HCT116 (cell line): ENCODE measurements around the gene PRPS1. TPM values are rescaled to one million over a fixed set of nuclear protein-coding genes. Genes with fewer than 3 reads are reported as not detected.

Experiments
- ATAC-seq: fragments of 200-7000 bp; cut with Tn5 transposase; 2 replicates; pipeline ENCODE4 v1.9.1; 2020; ENCODE audit warnings: mild to moderate bottlenecking, moderate library complexity
- BruUV-seq: library from RNA; stranded (reverse); fragments of 400-500 nt; replicated peaks from 2 replicates; lab custom pipeline; 2021; lab: Mats Ljungman, UMichigan
- CTCF ChIA-PET: fragments of 300-600 bp; sonication (Branson Sonifier 250); formaldehyde crosslinking; loops from one replicate; lab custom pipeline; 2021; ENCODE audit warnings: antibody characterized with exemption; lab: Charles Lee
- POLR2A ChIA-PET: fragments of 300-600, 350-600 bp; sonication (Branson Sonifier 250); formaldehyde crosslinking; loops from one replicate; lab custom pipeline; 2021; ENCODE audit warnings: antibody characterized with exemption; lab: Charles Lee
- RAD21 ChIA-PET, 2 experiments: fragments of 300-600 bp; sonication (Branson Sonifier 250); formaldehyde crosslinking; loops; one replicate each; lab custom pipeline; 2023; ENCODE audit warnings: low total read pairs in 2 of 2; ENCODE audit not compliant: uncharacterized antibody in 2 of 2, unreplicated experiment in 2 of 2, low non-redundant PET in 1 of 2; lab: Charles Lee
- DNase-seq: peaks from one replicate; pipeline ENCODE4 v3.0.0-alpha.2; 2010; ENCODE audit warnings: low read depth, low spot score
- H2AFZ ChIP-seq: fragments of 200-600 bp; shearing (Covaris generic), sonication (generic); 2 replicates; pipeline ENCODE4 v1.6.1; 2017; ENCODE audit warnings: low read depth, mixed run types, mixed read lengths, antibody characterized with exemption, low read length; ENCODE audit not compliant: poor library complexity, severe bottlenecking
- H3K27ac ChIP-seq: 2 replicates; pipeline ENCODE4 v1.5.1; 2012; ENCODE audit warnings: low read depth, low read length
- H3K27me3 ChIP-seq: fragments of 200-600 bp; sonication (generic); 2 replicates; pipeline ENCODE4 v1.6.1; 2016; ENCODE audit warnings: mixed run types, low read length, mixed read lengths; ENCODE audit not compliant: insufficient read depth
- H3K36me3 ChIP-seq, 2 experiments: fragments of 200-500 bp in 1 of 2; fragments of 200-600 bp in 1 of 2; sonication (Bioruptor generic) in 1 of 2; sonication (generic) in 1 of 2; 2 replicates each; pipeline versions ENCODE4 v1.5.1 to v1.6.1; 2014 to 2016; ENCODE audit warnings: low read length in 2 of 2, inconsistent platforms in 1 of 2, mixed read lengths in 1 of 2, mixed run types in 1 of 2; ENCODE audit not compliant: insufficient read depth in 2 of 2, control insufficient read depth in 1 of 2
- H3K4me1 ChIP-seq, 2 experiments: fragments of 200-600 bp in 1 of 2; sonication (generic) in 1 of 2; 2 replicates each; pipeline versions ENCODE4 v1.5.1 to v1.6.1; 2012 to 2017; ENCODE audit warnings: low read length in 2 of 2, inconsistent platforms in 1 of 2, mild to moderate bottlenecking in 1 of 2, mixed read lengths in 1 of 2, mixed run types in 1 of 2, moderate library complexity in 1 of 2; ENCODE audit not compliant: insufficient read depth in 2 of 2, control insufficient read depth in 1 of 2
- H3K4me2 ChIP-seq: fragments of 200-600 bp; sonication (generic); 2 replicates; pipeline ENCODE4 v1.6.1; 2017; ENCODE audit warnings: mixed run types, low read length, mixed read lengths
- H3K4me3 ChIP-seq, 2 experiments: fragments of 200-600 bp in 1 of 2; sonication (generic) in 1 of 2; replicated peaks in 1 of 2; 2 replicates each; pipeline ENCODE4 v1.5.1; 2011 to 2016; ENCODE audit warnings: low read length in 2 of 2, control low read depth in 1 of 2, low read depth in 1 of 2, mild to moderate bottlenecking in 1 of 2, mixed read lengths in 1 of 2, mixed run types in 1 of 2
- H3K79me2 ChIP-seq: fragments of 200-600 bp; sonication (generic); 2 replicates; pipeline ENCODE4 v1.6.1; 2017; ENCODE audit warnings: mild to moderate bottlenecking, mixed run types, low read length, moderate library complexity, mixed read lengths; ENCODE audit not compliant: insufficient read depth
- H3K9ac ChIP-seq: fragments of 200-600 bp; sonication (generic); 2 replicates; pipeline ENCODE4 v1.6.1; 2016; ENCODE audit warnings: low read length, mixed read lengths
- H3K9me2 ChIP-seq: fragments of 200-600 bp; sonication (generic), shearing (Covaris generic); 2 replicates; pipeline ENCODE4 v1.6.1; 2017; ENCODE audit warnings: mixed run types, mild to moderate bottlenecking, moderate library complexity; ENCODE audit not compliant: insufficient read depth
- H3K9me3 ChIP-seq, 2 experiments: fragments of 200-500 bp in 1 of 2; fragments of 200-600 bp in 1 of 2; sonication (Bioruptor generic) in 1 of 2; sonication (generic) in 1 of 2; 2 replicates each; pipeline ENCODE4 v1.6.1; 2014 to 2017; ENCODE audit warnings: low read length in 2 of 2, mixed read lengths in 2 of 2, inconsistent platforms in 1 of 2, low read depth in 1 of 2, mild to moderate bottlenecking in 1 of 2, mixed run types in 1 of 2, moderate library complexity in 1 of 2; ENCODE audit not compliant: control insufficient read depth in 1 of 2, insufficient read depth in 1 of 2
- H4K20me1 ChIP-seq: fragments of 200-600 bp; sonication (generic), shearing (Covaris generic); 2 replicates; pipeline ENCODE4 v1.6.1; 2017; ENCODE audit warnings: mixed run types, mild to moderate bottlenecking, moderate library complexity; ENCODE audit not compliant: insufficient read depth
- CEBPB ChIP-seq: IDR thresholded peaks from 2 replicates; pipeline ENCODE4 v1.6.1; 2012; ENCODE audit warnings: low read depth
- EZH2 ChIP-seq: fragments of 200-600 bp; sonication (generic); IDR thresholded peaks from 2 replicates; pipeline ENCODE4 v1.6.1; 2017; ENCODE audit warnings: antibody characterized with exemption, mixed run types
- JUND ChIP-seq: IDR thresholded peaks from 2 replicates; pipeline ENCODE4 v1.6.1; 2012
- SRF ChIP-seq: IDR thresholded peaks from 2 replicates; pipeline ENCODE4 v1.6.1; 2012; ENCODE audit warnings: low read depth
- TCF7L2 ChIP-seq: IDR thresholded peaks from 2 replicates; pipeline ENCODE4 v1.7.0; 2011; ENCODE audit warnings: borderline replicate concordance, inconsistent platforms; ENCODE audit not compliant: insufficient read depth, insufficient read length; ENCODE audit errors: extremely low read depth
- YY1 ChIP-seq: IDR thresholded peaks from 2 replicates; pipeline ENCODE4 v1.6.1; 2011; ENCODE audit warnings: low read length, low read depth, moderate library complexity, mild to moderate bottlenecking; ENCODE audit not compliant: insufficient replicate concordance; ENCODE audit errors: extremely low read depth
- intact Hi-C: fragments of 100-400 bp; cut with micrococcal nuclease; formaldehyde crosslinking; loops from 2 replicates; pipeline ENCODE4 v1.10.0; 2022
- total RNA-seq: library from RNA; stranded (reverse); gene quantifications from one replicate; pipeline ENCODE4 v1.2.1, GENCODE V29; 2021; ENCODE audit not compliant: unreplicated experiment
- TF ChIP-seq, protein P1 (sequence below): IDR thresholded peaks from 2 replicates; pipeline ENCODE4 v1.6.1; 2012; ENCODE audit warnings: low read depth
- TF ChIP-seq, protein P2 (sequence below): IDR thresholded peaks from 2 replicates; pipeline ENCODE4 v1.6.1; 2011; ENCODE audit warnings: mild to moderate bottlenecking, low read length, moderate library complexity; ENCODE audit not compliant: insufficient replicate concordance; ENCODE audit errors: extremely low read depth
- TF ChIP-seq, protein P3 (sequence below): IDR thresholded peaks from 2 replicates; pipeline ENCODE4 v1.6.1; 2012

PRPS1 gene
- total RNA-seq, 1 experiment from 2014 or later = 62.6 TPM

DNA sequence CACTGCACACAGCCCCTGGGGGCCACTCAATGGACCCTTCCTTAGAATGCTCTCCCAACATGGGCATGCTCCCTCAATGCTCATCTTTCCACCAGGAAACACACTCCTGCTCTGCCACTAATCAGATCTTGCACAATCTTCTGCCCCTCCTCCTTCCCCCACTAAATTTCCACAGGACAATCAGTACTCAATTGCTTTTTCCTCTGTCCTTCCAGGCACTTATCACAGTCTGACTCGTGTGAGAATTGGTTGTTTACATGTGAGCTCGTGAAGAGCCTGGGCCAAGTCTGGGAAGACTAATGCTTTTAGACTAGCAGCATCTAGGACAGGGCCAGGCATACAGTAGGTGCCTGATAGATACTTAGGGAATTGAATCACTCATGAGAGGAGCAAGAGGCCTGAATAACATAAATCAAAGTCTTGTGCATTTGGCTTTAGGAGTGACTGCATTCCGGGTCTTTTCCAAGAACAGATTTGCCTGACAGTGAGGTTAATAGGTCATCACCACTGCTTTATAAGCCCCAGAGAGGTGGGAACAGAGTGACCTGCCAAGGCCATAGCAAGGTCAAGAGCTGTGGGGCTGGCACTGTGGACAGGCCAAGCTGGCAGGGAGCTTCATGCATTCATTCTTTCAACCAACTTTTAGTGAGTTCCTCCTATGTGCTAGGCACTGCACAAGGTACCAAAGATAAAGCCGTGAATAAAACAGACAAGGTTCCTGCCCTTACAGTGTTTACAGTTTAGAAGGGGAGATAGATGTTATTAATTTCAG lies 55.0 kb downstream of the PRPS1 start:
- intact Hi-C loops = no loop called here
- DNase-seq = no peak
- ATAC-seq = no peak
- Histone ChIP-seq H3K79me2 (no peaks in the 10 kb centered on the region), H4K20me1 (no peaks in the 10 kb centered on the region), H3K9me3 (no peaks in the 10 kb centered on the region), H3K4me2 (no peak overlapping the region), H3K4me3 (no peak overlapping the region), H3K9me2 (no peaks in the 10 kb centered on the region), H3K36me3 (no peaks in the 10 kb centered on the region), H3K27me3 (no peaks in the 10 kb centered on the region)
- ChIA-PET POLR2A (interaction anchor here (0.6 kb wide), 1 partner anchor 10 kb away, joined by 3 read pairs; no protein-coding TSS in a partner anchor), CTCF (no interaction called here)
- TF ChIP-seq JUND = no peak
- TF ChIP-seq TCF7L2 = no peak
- TF ChIP-seq YY1 = no peak
- no peak for TF ChIP-seq CEBPB
- TF ChIP-seq, protein P1, sequence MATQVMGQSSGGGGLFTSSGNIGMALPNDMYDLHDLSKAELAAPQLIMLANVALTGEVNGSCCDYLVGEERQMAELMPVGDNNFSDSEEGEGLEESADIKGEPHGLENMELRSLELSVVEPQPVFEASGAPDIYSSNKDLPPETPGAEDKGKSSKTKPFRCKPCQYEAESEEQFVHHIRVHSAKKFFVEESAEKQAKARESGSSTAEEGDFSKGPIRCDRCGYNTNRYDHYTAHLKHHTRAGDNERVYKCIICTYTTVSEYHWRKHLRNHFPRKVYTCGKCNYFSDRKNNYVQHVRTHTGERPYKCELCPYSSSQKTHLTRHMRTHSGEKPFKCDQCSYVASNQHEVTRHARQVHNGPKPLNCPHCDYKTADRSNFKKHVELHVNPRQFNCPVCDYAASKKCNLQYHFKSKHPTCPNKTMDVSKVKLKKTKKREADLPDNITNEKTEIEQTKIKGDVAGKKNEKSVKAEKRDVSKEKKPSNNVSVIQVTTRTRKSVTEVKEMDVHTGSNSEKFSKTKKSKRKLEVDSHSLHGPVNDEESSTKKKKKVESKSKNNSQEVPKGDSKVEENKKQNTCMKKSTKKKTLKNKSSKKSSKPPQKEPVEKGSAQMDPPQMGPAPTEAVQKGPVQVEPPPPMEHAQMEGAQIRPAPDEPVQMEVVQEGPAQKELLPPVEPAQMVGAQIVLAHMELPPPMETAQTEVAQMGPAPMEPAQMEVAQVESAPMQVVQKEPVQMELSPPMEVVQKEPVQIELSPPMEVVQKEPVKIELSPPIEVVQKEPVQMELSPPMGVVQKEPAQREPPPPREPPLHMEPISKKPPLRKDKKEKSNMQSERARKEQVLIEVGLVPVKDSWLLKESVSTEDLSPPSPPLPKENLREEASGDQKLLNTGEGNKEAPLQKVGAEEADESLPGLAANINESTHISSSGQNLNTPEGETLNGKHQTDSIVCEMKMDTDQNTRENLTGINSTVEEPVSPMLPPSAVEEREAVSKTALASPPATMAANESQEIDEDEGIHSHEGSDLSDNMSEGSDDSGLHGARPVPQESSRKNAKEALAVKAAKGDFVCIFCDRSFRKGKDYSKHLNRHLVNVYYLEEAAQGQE = no peak
- TF ChIP-seq, protein P2, sequence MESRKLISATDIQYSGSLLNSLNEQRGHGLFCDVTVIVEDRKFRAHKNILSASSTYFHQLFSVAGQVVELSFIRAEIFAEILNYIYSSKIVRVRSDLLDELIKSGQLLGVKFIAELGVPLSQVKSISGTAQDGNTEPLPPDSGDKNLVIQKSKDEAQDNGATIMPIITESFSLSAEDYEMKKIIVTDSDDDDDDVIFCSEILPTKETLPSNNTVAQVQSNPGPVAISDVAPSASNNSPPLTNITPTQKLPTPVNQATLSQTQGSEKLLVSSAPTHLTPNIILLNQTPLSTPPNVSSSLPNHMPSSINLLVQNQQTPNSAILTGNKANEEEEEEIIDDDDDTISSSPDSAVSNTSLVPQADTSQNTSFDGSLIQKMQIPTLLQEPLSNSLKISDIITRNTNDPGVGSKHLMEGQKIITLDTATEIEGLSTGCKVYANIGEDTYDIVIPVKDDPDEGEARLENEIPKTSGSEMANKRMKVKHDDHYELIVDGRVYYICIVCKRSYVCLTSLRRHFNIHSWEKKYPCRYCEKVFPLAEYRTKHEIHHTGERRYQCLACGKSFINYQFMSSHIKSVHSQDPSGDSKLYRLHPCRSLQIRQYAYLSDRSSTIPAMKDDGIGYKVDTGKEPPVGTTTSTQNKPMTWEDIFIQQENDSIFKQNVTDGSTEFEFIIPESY = no peak
- TF ChIP-seq SRF = no peak
- TF ChIP-seq, protein P3, sequence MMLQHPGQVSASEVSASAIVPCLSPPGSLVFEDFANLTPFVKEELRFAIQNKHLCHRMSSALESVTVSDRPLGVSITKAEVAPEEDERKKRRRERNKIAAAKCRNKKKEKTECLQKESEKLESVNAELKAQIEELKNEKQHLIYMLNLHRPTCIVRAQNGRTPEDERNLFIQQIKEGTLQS = no peak
- TF ChIP-seq EZH2 = no peak
- TF ChIP-seq, all 23 proteins: peak for 0
- H3K27ac ChIP-seq = no peak overlapping the region
- H2AFZ ChIP-seq = no peak overlapping the region
- RAD21 ChIA-PET = no interaction called here
- BruUV-seq = no TSS peak
- H3K4me1 ChIP-seq = peaks cover 5 to 20% of the 10 kb centered on the region in 2 experiments; a peak in 3 of 4 replicates
- H3K9ac ChIP-seq = no peak overlapping the region
